ENCODE data around the gene DTWD1. TPM values are rescaled to one million over a fixed set of nuclear protein-coding genes. Genes with fewer than 3 reads are reported as not detected.

The DTWD1 gene
- total and polyA plus RNA-seq, 9 of the 15 experiments (the other 6 are each of a cell fraction or from before 2014, with no cell fraction given) = 23.1 to 76.4 (median 36.5) TPM

- Histone ChIP-seq H3K9me3 (replicated peaks; ENCODE audit: control insufficient read depth, insufficient read depth, low read depth, low read length) (peaks cover 5% of the 10 kb centered on the region), H3K4me3 (no peak overlapping the region), H3K4me2 (ENCODE audit: insufficient read depth, low read length) (no peak overlapping the region), H3K36me3 (ENCODE audit: control insufficient read depth, insufficient read depth, low read length) (peaks cover 49% of the 10 kb centered on the region), H2AFZ (ENCODE audit: low read depth, low read length) (no peak overlapping the region), H3K27me3 (ENCODE audit: control insufficient read depth in 2 of 2, insufficient read depth in 2 of 2, low read length in 2 of 2) (no peaks in the 10 kb centered on the region), H4K20me1 (replicated peaks; ENCODE audit: control insufficient read depth, insufficient read depth, low read length) (no peaks in the 10 kb centered on the region), H3K9me1 (ENCODE audit: control insufficient read depth, insufficient read depth, low read length) (no peaks in the 10 kb centered on the region), H3K27ac (ENCODE audit: extremely low read depth, low read depth, low read length) (no peak overlapping the region), H3K9ac (ENCODE audit: insufficient read depth in 1 of 2, low read depth in 2 of 2, low read length in 2 of 2) (no peak overlapping the region), H3K79me2 (ENCODE audit: control insufficient read depth, insufficient read depth, low read length) (peaks cover 19% of the 10 kb centered on the region), H3K4me1 (replicated peaks in 1 of 2; ENCODE audit: control insufficient read depth in 2 of 2, insufficient read depth in 2 of 2, low read length in 2 of 2) (no peaks in the 10 kb centered on the region)
- intact Hi-C loops (cut with micrococcal nuclease) (no loop called here), in situ Hi-C loops (cut with MboI) (no loop called here)
- no TSS peak for BruUV-seq (replicated peaks)
- no peak for FAIRE-seq
- WGBS (ENCODE audit: insufficient coverage, low coverage, missing lambda C conversion rate) = 92% methylated on average over 2 of the region's 2 CpGs
- POLR2A ChIA-PET = interaction anchor here (1.0 kb wide), 1 partner anchor 10 kb away, joined by 3 read pairs; no protein-coding TSS in a partner anchor
- TF ChIP-seq IRF2 (CRISPR knock-in tag; IDR thresholded peaks at IDR 0.05) = no peak
- TF ChIP-seq ARNT (IDR thresholded peaks at IDR 0.05) = no peak
- no peak for TF ChIP-seq ZNF717 (CRISPR knock-in tag; IDR thresholded peaks at IDR 0.05)
- no peak for TF ChIP-seq HMBOX1 (IDR thresholded peaks at IDR 0.05)
- no peak for TF ChIP-seq NR0B1 (IDR thresholded peaks at IDR 0.05; ENCODE audit: partially characterized antibody)
- TF ChIP-seq EP400 (IDR thresholded peaks at IDR 0.05) = no peak
- TF ChIP-seq ID3 (CRISPR knock-in tag; IDR thresholded peaks at IDR 0.05) = no peak
- TF ChIP-seq ID3 (tag; IDR thresholded peaks at IDR 0.05) = no peak
- TF ChIP-seq ZNF263 (CRISPR knock-in tag; IDR thresholded peaks at IDR 0.05; ENCODE audit: borderline replicate concordance) = no peak
- TF ChIP-seq PTRF (tag; IDR thresholded peaks at IDR 0.05) = no peak
- no peak for TF ChIP-seq ZNF121 (CRISPR knock-in tag; conservative IDR thresholded peaks at IDR 0.05)
- DNase-seq (ENCODE audit: extremely low read depth in 1 of 4, low spot score in 3 of 4) = no peak
- no peak for ATAC-seq
- CTCF ChIA-PET (ENCODE audit: low intra/inter-chr PET ratio) = no interaction called here
These were observed 7.5 kb downstream of the DTWD1 start for GRCh38 chr15:49628379-49628778.
